Measurements from ENCODE around the gene AAR2.

Gene AAR2

DNA sequence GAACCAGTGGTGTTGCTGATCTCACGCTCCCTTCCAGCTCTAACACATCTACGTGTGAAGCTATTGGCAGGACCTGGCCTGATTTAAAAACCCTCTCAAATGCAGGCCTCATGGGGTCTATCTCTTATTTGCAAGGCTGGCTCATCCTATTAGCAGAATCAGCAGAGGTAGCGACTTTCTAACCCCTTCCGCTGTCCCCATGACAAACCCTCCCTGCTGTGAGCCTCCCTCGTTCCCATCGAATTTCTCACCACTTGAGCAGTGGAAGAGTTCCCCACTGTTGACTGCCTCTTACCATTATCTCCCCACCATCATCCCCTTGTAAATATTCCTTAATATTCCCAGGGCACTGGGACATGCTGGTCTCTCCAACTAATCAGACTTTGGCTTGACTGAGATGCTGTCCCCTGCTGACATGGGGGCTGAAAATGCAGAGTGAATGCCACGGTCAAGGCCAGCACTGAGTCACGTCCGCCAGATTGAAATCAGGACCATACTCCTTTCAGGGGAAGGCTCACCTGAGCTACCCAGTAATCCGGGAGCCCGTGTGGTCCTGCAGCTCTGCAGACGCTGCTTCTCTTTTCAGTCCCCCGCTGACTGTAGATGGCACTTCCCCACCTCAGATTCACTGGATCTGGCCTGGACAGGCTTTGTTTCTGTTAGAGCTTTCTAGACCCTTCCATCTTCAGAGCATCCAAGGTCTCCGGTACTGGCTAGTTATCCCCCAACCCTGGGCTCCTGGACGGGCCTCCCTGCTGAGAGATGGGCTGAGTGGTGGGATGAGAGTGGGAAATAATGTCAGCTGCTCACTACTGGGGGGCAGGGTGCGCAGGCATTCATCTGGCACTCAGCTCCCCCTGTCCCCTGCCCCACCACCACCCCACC lies 23.1 kb downstream of the AAR2 start:
- no peak for DNase-seq (ENCODE audit: low read depth in 1 of 2, low spot score in 1 of 2)

DNA sequence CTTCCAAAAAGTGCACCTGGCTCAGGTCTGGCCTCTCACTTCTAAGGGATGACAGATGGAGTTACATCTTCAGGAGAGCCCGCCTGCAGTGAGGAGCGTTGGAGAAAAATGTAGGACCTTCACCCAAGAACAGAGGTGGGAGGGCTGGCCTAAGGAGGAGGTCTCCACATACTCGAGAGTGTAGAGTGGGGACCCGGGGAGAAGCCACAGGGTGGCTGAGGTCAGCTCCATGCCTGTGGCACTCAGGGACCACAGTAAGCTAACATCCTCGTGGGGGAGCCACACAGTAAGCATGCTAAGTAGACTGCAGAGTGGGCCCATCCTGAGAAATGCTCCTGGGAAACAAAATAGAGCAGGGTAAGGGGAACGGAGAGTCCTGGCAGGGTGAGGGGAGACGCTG lies 24.0 kb downstream of the AAR2 start:
- no peak for DNase-seq (ENCODE audit: low read depth in 1 of 2, low spot score in 1 of 2)

DNA sequence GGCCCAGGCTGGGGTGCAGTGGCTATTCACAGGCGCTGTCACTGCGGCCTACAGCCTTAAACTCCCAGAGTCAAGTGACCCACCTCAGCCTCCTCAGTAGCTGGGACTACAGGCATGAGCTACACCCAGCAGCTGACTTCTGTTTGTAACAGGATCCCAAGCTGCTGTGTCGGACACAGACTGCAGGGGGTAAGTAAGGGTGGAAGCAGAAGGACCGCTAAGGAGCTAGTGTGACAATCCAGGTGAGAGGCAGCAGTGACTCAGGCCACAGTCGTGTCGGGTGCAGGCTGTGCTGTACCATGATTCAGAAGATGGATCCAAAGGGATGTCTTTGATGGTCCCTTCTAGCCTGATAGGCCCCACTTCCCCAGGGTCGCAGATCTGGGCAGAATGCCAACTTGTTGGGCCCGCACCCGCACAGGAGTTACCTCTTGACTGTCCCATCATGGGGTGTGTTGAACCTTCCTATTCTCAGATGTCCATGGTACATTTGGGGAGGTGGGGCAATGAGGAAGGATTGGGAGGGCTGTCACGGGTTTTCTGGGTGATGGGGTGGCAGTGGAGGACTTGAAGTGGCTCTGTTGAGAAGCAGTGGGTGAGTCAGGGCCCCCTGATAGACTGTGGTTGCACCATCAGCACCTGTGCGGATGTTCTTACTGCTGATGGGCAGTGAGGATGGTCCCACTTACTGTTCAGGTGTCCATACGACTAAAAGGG lies 25.3 kb downstream of the AAR2 start:
- DNase-seq (ENCODE audit: low read depth in 1 of 2, low spot score in 1 of 2): no peak

DNA sequence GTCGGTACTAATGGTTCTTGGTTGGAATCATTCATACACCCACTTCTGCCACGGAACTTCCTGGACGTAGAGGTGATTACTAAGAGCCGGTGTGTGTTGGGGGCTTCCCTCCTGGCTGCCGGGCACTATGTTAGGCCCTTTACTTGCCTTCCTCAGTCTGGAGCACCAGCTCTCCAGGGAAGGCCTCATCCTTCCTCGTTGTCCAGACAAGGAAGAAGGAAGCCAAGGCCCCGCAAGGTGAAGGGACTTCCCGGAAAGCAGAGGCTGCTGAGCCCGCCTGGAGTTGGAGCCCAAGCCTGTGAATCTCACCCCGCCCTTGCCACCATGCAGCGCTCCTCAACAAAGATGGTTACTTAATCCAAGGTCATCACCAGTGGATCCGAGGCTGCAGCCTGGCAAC lies 26.2 kb downstream of the AAR2 start:
- DNase-seq (ENCODE audit: low read depth in 1 of 2, low spot score in 1 of 2): no peak

DNA sequence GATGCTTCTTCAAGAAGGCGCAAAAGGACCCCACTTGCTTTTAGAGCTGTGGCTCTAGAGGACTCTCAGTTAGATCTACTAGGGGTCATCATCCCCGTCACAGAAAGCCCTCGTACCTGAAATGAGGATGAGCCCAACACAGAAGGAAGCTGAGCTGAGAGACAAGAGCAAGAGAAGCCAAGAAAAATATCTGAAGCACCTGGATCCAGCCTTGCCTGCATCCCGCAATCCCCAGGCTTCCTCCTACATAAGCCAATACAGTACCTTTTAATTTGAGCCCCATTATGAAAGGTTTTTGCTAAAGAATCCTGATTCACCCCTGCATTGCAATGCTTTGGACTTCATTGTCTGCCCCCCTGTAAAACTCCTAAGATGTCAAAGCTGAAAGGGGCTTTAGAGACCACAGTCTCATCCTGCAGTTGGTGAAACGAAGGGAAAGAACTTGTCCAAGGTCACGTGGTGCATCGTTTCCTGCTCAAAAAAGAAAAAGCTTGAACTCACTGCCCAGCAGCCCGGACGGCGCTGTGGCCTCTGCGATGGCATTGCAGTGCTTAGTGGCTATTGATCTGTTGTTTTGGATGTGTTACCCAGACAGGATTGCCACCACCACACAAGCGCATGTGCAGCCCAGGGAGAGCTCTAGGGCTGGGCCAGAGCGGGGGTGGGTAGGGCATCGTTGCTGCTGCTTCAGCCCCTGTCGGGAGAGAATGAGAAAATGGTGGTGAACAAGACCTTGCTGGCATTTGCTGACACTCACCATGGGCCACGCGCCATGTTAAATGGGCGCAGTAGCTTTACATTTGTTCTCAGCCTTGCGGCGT lies 28.4 kb downstream of the AAR2 start:
- DNase-seq (ENCODE audit: low read depth in 1 of 2, low spot score in 1 of 2): no peak

DNA sequence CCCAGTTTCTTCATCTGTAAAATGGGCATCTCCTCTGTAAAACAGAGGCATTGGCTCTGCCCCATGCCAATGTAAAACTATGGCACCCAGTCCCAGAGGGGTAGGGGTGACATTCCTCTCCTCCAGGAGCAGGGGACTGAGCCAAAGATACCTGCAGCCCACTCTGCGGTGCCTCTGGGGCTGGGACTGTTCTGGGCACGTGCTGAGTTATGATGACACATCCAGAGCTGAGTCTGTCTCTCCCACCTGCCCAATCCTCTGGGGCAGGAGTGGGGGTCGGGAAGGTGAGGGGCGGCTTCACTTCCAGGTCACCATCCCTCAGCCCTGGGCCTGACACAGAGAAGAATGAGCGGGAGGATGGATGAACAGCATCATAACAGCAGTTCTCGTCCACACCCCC lies 29.9 kb downstream of the AAR2 start:
- no peak for DNase-seq (ENCODE audit: low read depth in 1 of 2, low spot score in 1 of 2)

DNA sequence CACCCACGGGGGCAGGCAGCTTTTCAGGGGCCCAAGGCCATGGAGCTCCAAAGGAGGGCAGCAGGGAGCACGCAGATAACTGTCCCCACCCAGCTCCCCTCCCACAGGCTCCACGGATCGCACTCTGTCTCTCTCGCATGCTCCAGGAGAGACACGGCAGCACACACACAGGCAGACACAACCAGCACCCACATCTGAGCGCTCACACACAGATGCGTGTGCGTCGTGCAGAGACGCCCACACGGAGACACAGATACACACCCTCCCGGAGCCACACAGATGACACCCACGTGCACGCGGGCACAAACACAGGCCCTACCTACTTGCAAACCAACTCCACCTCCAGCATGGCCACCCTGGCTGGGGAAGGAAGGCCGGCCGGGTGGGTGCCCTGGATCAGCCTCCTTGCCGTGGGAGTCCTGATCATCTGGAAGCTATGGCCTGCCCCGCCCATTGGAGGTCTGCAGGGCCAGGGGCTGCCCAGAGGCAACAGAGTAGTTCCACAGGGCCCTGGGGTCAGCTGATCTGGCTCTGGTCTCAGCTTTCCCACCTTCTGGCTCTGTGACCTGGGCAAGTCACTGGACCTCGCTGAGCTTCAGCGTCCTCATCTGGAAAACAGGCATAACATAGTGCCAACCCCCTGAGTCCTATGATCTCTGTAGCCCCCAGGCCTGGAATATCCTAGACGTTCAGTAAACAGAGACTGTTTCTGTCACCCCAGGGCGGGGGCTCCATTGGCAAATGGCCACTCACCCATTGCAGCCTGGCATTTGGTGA lies 31.5 kb downstream of the AAR2 start:
- DNase-seq (ENCODE audit: low read depth in 1 of 2, low spot score in 1 of 2): no peak

DNA sequence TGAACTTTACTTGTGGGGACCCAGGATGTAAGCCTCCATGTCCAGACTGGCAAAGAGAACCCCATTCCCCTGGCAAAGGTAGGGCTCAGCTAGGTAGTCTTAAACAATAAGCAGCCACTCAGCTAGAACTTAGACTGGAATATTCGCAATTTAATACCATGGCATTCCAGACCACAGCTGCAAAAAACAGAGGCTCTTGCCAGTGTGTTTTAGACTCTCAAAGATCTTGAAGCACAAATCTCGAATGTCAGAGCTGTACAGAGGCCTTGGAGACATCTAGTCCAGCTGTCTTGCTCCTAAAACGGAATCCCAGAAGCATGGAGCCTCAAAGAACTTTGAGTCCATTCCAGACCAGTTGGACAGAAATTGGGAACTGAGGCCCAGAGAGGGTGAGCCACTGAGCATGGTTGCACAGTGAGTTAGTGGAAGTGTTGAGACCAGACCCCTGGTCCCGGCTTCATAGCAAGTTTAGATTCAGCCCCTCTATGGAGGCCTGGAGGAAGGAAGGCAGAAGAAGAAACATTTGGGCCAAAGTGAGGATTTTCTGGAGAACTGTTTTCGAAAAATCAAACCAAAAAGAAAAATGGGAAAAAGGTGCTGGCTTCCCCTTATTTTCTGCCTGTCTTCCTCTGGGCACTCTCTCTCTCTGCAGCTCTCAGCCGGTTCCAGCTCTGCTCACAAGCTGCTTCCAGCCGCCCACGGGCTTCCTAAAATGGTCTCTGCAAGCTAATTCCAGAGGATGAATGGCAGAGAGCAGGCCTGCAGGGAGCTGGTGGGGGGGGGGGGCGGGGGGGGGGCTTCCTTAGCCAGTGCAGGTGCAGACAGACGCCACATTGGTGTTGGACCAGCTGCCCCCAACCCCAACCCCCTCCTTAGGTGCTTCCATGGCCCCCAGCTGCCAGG lies 32.4 kb downstream of the AAR2 start:
- no peak for DNase-seq (ENCODE audit: low read depth in 1 of 2, low spot score in 1 of 2)

DNA sequence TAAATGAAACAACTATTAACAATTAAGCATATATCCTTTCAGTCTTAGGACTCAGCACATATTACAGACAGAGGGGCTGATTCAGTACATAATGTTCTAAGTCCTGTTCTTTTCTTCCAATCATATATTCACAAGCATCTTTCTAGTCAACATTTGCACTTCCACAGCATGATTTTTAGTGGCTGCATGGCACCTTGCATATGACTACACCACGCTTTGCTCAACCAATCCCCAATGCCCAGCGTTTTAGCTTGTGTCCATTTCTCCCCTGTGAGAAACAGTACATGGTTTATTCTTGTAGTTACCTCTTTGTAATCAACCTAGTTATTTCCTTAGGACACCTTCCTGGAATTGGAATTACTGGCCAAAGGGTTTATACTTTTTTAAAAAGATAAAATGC lies 33.2 kb downstream of the AAR2 start:
- DNase-seq (ENCODE audit: low read depth in 1 of 2, low spot score in 1 of 2): no peak

DNA sequence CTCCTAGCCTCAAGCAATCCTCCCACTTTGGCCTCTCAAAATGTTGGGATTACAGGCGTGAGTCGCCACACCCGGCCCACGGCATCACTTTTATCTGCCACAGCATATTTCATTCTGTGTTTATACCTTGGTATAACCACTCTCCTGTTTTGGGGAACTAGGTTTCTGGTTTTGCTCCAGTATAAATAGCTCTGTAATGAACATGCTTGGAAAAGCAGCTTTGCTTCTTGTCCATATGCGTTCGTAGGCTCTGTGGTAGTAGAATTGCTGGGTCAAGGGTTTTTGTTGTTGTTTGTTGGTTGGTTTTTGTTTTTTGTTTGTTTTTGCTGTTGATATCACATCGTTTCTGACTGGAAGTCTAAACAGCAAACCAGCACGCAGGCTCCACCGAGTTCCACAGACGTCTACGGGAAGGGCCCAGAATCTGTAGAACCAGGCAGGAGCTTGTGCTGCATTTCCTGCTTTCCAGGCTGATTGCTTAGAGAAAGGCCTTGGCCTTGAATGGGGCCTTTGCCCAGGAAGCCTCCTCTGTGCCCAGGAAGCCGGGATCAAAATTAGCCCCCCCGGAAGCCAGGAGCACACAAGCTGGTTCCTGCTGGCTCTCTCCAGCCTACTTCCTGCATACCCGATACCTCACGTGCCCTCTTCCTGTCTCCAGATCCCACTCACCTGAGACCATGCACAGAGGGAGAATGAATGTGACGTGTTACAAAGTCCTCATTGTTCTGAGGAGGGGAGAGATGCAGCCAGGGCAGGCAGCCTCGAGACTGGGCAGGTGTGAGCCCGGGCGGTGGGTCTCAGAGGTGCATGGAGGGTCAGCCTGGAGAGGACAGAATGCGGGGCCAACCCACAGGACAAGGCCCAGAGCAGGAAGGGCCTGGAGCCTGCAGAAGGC lies 34.7 kb downstream of the AAR2 start:
- no peak for DNase-seq (ENCODE audit: low read depth in 1 of 2, low spot score in 1 of 2)

DNA sequence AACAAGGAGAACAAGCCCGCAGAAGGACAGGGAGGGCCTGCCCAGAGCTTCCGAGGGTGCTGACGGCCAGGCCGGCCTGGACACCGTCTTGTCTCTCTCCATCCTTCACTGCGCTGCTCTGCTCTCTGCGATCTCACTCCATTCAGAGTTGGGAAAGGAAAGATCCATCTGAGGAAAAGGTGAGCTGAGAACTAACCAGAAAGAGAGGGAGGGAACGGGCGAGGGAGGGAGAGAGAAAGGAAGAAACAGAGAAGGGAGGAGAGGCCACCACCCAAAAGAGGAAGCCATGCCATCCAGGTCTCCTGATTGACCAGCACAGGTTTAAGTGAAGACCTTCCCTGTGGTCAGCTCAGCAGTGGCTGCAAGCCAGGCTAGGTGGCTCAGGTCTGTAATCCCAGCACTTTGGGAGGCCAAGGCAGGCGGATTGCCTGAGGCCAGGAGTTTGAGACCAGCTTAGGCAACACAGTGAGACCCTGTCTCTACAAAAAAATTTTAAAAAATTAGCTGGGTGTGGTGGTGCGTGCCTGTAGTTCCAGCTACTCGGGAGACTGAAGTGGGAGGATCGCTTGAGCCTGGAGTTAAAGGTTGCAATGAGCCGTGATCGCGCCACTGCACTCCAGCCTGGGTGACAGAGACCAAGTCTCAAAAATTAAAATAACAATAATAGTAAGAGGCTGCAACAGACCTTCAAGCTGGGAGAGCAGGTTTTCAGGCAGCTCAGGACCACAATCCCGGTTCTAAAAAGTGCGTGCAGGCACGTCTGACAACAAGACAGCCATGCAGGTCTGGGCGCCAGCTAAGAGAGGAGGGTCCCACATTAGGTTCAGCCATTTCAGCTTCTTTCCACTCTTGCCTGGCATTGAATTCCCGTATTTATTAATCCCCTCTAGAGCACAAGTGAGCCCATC lies 35.6 kb downstream of the AAR2 start:
- no peak for DNase-seq (ENCODE audit: low read depth in 1 of 2, low spot score in 1 of 2)

DNA sequence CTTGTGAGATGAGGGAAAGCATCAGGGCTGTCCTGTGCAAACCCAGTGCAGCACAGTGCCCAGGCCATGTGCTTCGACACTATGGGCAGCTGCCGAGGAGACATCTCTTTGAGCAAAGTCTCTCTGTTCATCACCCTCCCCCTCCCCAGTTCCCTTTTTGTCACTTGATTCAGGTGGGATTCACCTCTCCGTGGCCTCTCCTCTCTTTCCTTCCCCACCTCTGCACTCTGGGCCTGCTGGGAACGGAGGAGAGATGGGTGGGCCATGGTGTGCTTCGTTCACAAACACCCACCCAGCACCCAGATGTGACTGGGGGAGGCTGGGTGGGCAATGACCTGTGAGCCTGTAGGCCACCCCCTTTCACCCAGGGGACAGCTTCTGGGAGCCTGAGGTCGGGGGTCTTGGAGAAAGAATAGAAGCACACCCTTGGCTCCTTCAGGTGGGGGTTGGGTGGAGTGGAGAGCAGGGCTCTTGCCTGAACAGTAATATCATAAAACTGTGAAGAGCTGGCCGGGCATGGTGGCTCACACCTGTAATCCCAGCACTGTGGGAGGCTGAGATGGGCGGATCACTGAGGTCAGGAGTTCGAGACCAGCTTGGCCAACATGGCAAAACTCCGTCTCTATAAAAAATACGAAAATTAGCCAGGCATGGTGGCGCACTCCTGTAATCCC lies 36.4 kb downstream of the AAR2 start:
- no peak for DNase-seq (ENCODE audit: low read depth in 1 of 2, low spot score in 1 of 2)

DNA sequence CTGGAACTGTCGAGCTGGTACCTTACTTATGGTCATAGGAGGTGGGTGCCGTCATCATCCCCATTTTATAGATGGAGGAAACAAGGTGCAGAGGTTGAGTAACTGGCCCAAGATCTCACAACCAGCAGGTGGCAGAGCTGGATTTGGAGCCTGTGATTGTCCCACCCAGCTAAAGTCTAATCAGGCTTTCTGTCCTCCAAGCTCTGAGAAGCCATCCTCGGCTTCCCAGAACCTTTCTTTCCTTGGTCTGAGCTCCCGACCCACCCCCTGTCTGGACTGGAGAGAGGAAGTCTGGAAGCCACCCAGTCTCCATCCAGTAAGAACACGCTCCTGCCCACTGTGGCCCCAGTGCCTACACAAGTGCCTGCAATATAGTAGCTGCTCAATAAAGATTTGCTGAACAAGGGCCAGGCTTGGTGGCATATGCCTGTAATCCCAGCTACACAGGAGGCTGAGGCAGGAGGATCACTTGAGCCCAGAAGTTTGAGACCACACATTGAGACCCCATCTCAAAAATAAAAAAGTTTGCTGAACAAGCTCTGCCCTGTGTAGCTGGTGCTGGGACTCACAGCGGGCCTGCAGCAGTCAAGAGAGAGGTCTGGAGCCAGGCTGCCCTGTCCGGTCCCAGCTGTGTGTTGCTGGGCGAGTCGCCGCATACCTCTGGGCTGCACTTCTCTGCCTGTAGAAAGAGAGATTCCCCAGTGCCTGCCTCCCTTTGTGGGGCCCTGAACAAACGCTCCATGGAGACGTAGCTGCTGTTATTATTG lies 37.3 kb downstream of the AAR2 start:
- DNase-seq (ENCODE audit: low read depth in 1 of 2, low spot score in 1 of 2): no peak

DNA sequence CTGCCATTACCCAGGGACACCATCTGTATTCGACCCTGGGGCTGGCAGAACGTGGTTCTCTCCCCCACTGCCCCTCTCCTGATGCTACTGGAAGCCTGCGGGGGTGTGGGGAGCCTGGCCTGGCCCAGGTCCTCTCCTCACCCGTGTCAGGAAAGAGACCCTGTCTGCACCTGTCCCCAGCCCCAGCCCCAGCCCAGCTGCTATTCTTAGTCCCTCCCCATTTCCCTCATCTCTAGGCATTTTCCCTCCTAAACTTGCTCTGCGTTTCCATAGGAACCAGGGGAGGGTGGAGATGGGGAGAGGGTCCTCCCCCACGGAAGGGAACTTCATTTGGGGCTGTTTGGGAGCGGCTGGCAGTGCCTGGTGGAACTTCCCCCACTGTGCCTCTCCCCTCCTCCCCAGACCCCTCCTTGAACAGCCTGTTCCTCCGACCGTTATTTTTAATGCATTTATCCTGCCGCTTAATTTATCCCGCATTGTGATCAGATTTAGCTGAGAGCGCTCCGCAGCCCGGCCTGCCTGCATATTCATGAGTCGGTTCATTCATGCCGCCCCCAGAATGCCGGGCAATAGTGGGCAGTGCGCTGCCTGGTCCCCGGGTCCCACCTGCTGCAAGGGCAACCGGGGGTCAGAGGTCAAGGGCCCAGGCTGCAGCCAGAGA lies 38.0 kb downstream of the AAR2 start:
- DNase-seq (ENCODE audit: low read depth in 1 of 2, low spot score in 1 of 2): no peak

DNA sequence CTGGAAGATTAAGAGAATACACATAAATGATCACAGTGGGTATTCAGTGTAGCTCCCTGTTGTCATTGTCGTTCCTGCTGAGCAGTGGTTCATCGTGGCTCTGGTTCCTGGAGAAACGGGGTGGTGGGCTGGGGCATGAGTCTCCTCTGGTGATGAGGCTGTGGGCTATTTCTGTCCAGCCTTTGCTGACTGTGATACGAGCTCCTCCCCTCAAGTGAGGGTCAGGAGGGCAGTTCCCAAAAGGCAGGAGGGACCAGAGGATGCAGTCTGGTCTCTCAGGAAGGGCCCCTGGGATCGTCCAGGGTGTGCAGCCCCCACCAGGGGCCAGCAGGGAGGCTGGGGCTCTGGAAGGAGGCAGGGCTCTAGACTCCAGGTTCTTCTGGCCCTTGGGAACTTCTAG lies 38.7 kb downstream of the AAR2 start:
- no peak for DNase-seq (ENCODE audit: low read depth in 1 of 2, low spot score in 1 of 2)

All from activated T-helper 1 cell treated with anti-CD3 and anti-CD28 coated beads, Interleukin-2, amount 50 U/mL, for 16 hours (primary cell).